Dendritic cell treated with granulocyte-macrophage colony-stimulating factor and Interleukin-4, amounts not matched to agents 40 ng/mL and 50 ng/mL, for 4 days (primary cell): ENCODE results near the gene MAP3K5.
A peak's percentile ranks its signal among the peaks of the same experiment; 100 is the strongest.
"Not testable (repeated sequence)": the region's sequence is repeated elsewhere in the genome, so short reads cannot be mapped to it uniquely, and the experiment has no call there.

Source experiments
- H3K27ac Mint-ChIP-seq: one replicate; pipeline ENCODE4 v1.8.0; 2022; ENCODE audit warnings: mild to moderate bottlenecking, mixed read lengths
- H3K27me3 Mint-ChIP-seq: one replicate; pipeline ENCODE4 v1.8.0; 2022; ENCODE audit warnings: mild to moderate bottlenecking, mixed read lengths
- H3K36me3 Mint-ChIP-seq: one replicate; pipeline ENCODE4 v1.8.0; 2022; ENCODE audit warnings: low read depth, mixed read lengths
- H3K4me1 Mint-ChIP-seq: one replicate; pipeline ENCODE4 v1.8.0; 2022; ENCODE audit warnings: low read depth, mixed read lengths
- H3K4me3 Mint-ChIP-seq: one replicate; pipeline ENCODE4 v1.8.0; 2022; ENCODE audit warnings: mild to moderate bottlenecking, moderate library complexity, mixed read lengths
- H3K9me3 Mint-ChIP-seq: one replicate; pipeline ENCODE4 v1.8.0; 2022; ENCODE audit warnings: mixed read lengths
- intact Hi-C: fragments of 100-400 bp; cut with micrococcal nuclease; formaldehyde crosslinking; loops from one replicate; pipeline ENCODE4 v1.15.0; 2022

Gene MAP3K5

GRCh38 chr6:136726837-136727557, 65.3 kb downstream of the MAP3K5 start:
- H3K27ac Mint-ChIP-seq = no peak overlapping the region
- H3K9me3 Mint-ChIP-seq = no peaks in the 10 kb centered on the region
- H3K36me3 Mint-ChIP-seq = peaks cover 17% of the 10 kb centered on the region
- H3K4me1 Mint-ChIP-seq = peaks cover 47% of the 10 kb centered on the region
- intact Hi-C loops = no loop called here
- H3K27me3 Mint-ChIP-seq = no peaks in the 10 kb centered on the region
- H3K4me3 Mint-ChIP-seq = no peak overlapping the region

GRCh38 chr6:136725124-136725523, 67.2 kb downstream of the MAP3K5 start:
- peak overlapping the region; percentile 70 for H3K27ac Mint-ChIP-seq
- H3K4me1 Mint-ChIP-seq = peaks cover 50% of the 10 kb centered on the region
- H3K4me3 Mint-ChIP-seq = no peak overlapping the region
- H3K36me3 Mint-ChIP-seq = peaks cover 17% of the 10 kb centered on the region
- no peaks in the 10 kb centered on the region for H3K9me3 Mint-ChIP-seq
- intact Hi-C loops = no loop called here
- no peaks in the 10 kb centered on the region for H3K27me3 Mint-ChIP-seq

- peak overlapping the region; percentile 70 for H3K27ac Mint-ChIP-seq
Measured at GRCh38 chr6:136723780-136724179, 68.5 kb downstream of the MAP3K5 start.

GRCh38 chr6:136721467-136721866, 70.8 kb downstream of the MAP3K5 start:
- Mint-ChIP-seq H3K4me1 (peaks cover 62% of the 10 kb centered on the region), H3K4me3 (no peak overlapping the region)
- intact Hi-C loops = no loop called here

More at GRCh38 chr6:136723780-136724179, 68.5 kb downstream of the MAP3K5 start:
- Mint-ChIP-seq H3K36me3 (peaks cover 4% of the 10 kb centered on the region), H3K9me3 (no peaks in the 10 kb centered on the region), H3K4me1 (peaks cover 54% of the 10 kb centered on the region), H3K4me3 (no peak overlapping the region), H3K27me3 (no peaks in the 10 kb centered on the region)
- intact Hi-C loops = no loop called here

GRCh38 chr6:136720045-136720770, 72.1 kb downstream of the MAP3K5 start:
- peaks cover 71% of the 10 kb centered on the region for H3K4me1 Mint-ChIP-seq
- intact Hi-C loops = no loop called here
- H3K4me3 Mint-ChIP-seq = peak overlapping the region; percentile 76
- no peaks in the 10 kb centered on the region for H3K9me3 Mint-ChIP-seq
- H3K27me3 Mint-ChIP-seq = no peaks in the 10 kb centered on the region
- no peaks in the 10 kb centered on the region for H3K36me3 Mint-ChIP-seq
- H3K27ac Mint-ChIP-seq = peak overlapping the region; percentile 94

More at GRCh38 chr6:136721467-136721866, 70.8 kb downstream of the MAP3K5 start:
- no peaks in the 10 kb centered on the region for H3K36me3 Mint-ChIP-seq
- H3K27me3 Mint-ChIP-seq = no peaks in the 10 kb centered on the region
- H3K27ac Mint-ChIP-seq = peak overlapping the region; percentile 94
- H3K9me3 Mint-ChIP-seq = no peaks in the 10 kb centered on the region

- Mint-ChIP-seq H3K9me3 (no peaks in the 10 kb centered on the region), H3K36me3 (no peaks in the 10 kb centered on the region), H3K27me3 (no peaks in the 10 kb centered on the region), H3K4me1 (peaks cover 64% of the 10 kb centered on the region), H3K27ac (peak overlapping the region; percentile 94), H3K4me3 (peak overlapping the region; percentile 76)
- intact Hi-C loops = loop anchor here (5.0 kb wide), 2 partner anchors 33 to 68 kb away; no protein-coding TSS in a partner anchor
Measured at GRCh38 chr6:136719280-136720044, 72.8 kb downstream of the MAP3K5 start.

GRCh38 chr6:136718476-136718875, 73.8 kb downstream of the MAP3K5 start:
- peak overlapping the region; percentile 94 for H3K27ac Mint-ChIP-seq
- H3K27me3 Mint-ChIP-seq = no peaks in the 10 kb centered on the region
- intact Hi-C loops = loop anchor here (5.0 kb wide), 2 partner anchors 34 to 69 kb away; no protein-coding TSS in a partner anchor
- H3K4me1 Mint-ChIP-seq = peaks cover 54% of the 10 kb centered on the region
- H3K9me3 Mint-ChIP-seq = no peaks in the 10 kb centered on the region
- H3K4me3 Mint-ChIP-seq = no peak overlapping the region
- no peaks in the 10 kb centered on the region for H3K36me3 Mint-ChIP-seq

- no peaks in the 10 kb centered on the region for H3K36me3 Mint-ChIP-seq
- no peaks in the 10 kb centered on the region for H3K27me3 Mint-ChIP-seq
- peaks cover 53% of the 10 kb centered on the region for H3K4me1 Mint-ChIP-seq
- no peaks in the 10 kb centered on the region for H3K9me3 Mint-ChIP-seq
- peak overlapping the region; percentile 94 for H3K27ac Mint-ChIP-seq
- intact Hi-C loops = loop anchor here (5.0 kb wide), 2 partner anchors 35 to 70 kb away; no protein-coding TSS in a partner anchor
- H3K4me3 Mint-ChIP-seq = peak overlapping the region; percentile 23
Measured at GRCh38 chr6:136717716-136717990, 74.6 kb downstream of the MAP3K5 start.

GRCh38 chr6:136716917-136717715, 75.2 kb downstream of the MAP3K5 start:
- Mint-ChIP-seq H3K27ac (peak overlapping the region; percentile 94), H3K4me3 (peak overlapping the region; percentile 32), H3K9me3 (no peaks in the 10 kb centered on the region), H3K36me3 (no peaks in the 10 kb centered on the region), H3K4me1 (peaks cover 53% of the 10 kb centered on the region), H3K27me3 (no peaks in the 10 kb centered on the region)
- intact Hi-C loops = loop anchor here (5.0 kb wide), 2 partner anchors 35 to 70 kb away; no protein-coding TSS in a partner anchor

GRCh38 chr6:136712642-136713041, 79.6 kb downstream of the MAP3K5 start:
- intact Hi-C loops, H3K27me3 Mint-ChIP-seq, H3K9me3 Mint-ChIP-seq, H3K4me3 Mint-ChIP-seq, H3K27ac Mint-ChIP-seq: not testable (repeated sequence)
- Mint-ChIP-seq H3K36me3 (peaks cover 11% of the 10 kb centered on the region), H3K4me1 (peaks cover 45% of the 10 kb centered on the region)

GRCh38 chr6:136711644-136712043, 80.6 kb downstream of the MAP3K5 start:
- peaks cover 46% of the 10 kb centered on the region for H3K4me1 Mint-ChIP-seq
- no peaks in the 10 kb centered on the region for H3K9me3 Mint-ChIP-seq
- intact Hi-C loops = no loop called here
- peaks cover 11% of the 10 kb centered on the region for H3K36me3 Mint-ChIP-seq
- no peaks in the 10 kb centered on the region for H3K27me3 Mint-ChIP-seq
- H3K4me3 Mint-ChIP-seq = no peak overlapping the region
- no peak overlapping the region for H3K27ac Mint-ChIP-seq

GRCh38 chr6:136710877-136711552, 81.3 kb downstream of the MAP3K5 start:
- no peaks in the 10 kb centered on the region for H3K27me3 Mint-ChIP-seq
- H3K4me1 Mint-ChIP-seq = peaks cover 46% of the 10 kb centered on the region
- H3K27ac Mint-ChIP-seq = peak overlapping the region; percentile 27
- peaks cover 17% of the 10 kb centered on the region for H3K36me3 Mint-ChIP-seq
- no peak overlapping the region for H3K4me3 Mint-ChIP-seq
- intact Hi-C loops = no loop called here
- no peaks in the 10 kb centered on the region for H3K9me3 Mint-ChIP-seq

- intact Hi-C loops = no loop called here
- Mint-ChIP-seq H3K27me3 (no peaks in the 10 kb centered on the region), H3K4me3 (no peak overlapping the region), H3K4me1 (peaks cover 48% of the 10 kb centered on the region), H3K27ac (no peak overlapping the region), H3K36me3 (peaks cover 26% of the 10 kb centered on the region), H3K9me3 (no peaks in the 10 kb centered on the region)
Measured at GRCh38 chr6:136709429-136709828, 82.8 kb downstream of the MAP3K5 start.
